ENCODE results near the gene ZNF331.
A peak's percentile ranks its signal among the peaks of the same experiment; 100 is the strongest.
"Not testable (repeated sequence)": the region's sequence is repeated elsewhere in the genome, so short reads cannot be mapped to it uniquely, and the experiment has no call there.

ZNF331 gene

GRCh38 chr19:53537521-53538377 lies at the start of gene ZNF331:
ZNF331 (plus strand) TSS chr19:53538145; CDS start chr19:53569377, 31,232 bp downstream.
- H3K36me3 Mint-ChIP-seq (ENCODE audit: low read depth) = peaks cover 23% of the 10 kb centered on the region
- peaks cover 13% of the 10 kb centered on the region for H3K4me1 Mint-ChIP-seq
- H3K4me3 Mint-ChIP-seq = peak within 1 kb of the TSS; percentile 92
- H3K27ac Mint-ChIP-seq = peak within 1 kb of the TSS; percentile 94
- peak; percentile 8 for TF ChIP-seq CTCF (IDR thresholded peaks at IDR 0.05)
- peak; percentile 75 for DNase-seq
- no peaks in the 10 kb centered on the region for H3K9me3 Mint-ChIP-seq
- peaks cover 8% of the 10 kb centered on the region for H3K27me3 Mint-ChIP-seq (ENCODE audit: low read depth, poor library complexity)

GRCh38 chr19:53492153-53492552 lies 45.8 kb upstream of the ZNF331 start:
- H3K4me1 Mint-ChIP-seq = peaks cover 5% of the 10 kb centered on the region
- H3K27ac Mint-ChIP-seq = no peak overlapping the region
- peaks cover 93% of the 10 kb centered on the region for H3K9me3 Mint-ChIP-seq
- no peak for TF ChIP-seq CTCF (IDR thresholded peaks at IDR 0.05)
- no peak overlapping the region for H3K4me3 Mint-ChIP-seq
- peaks cover 97% of the 10 kb centered on the region for H3K36me3 Mint-ChIP-seq (ENCODE audit: low read depth)
- DNase-seq = no peak
- no peaks in the 10 kb centered on the region for H3K27me3 Mint-ChIP-seq (ENCODE audit: low read depth, poor library complexity)

GRCh38 chr19:53497311-53498023 lies 40.5 kb upstream of the ZNF331 start:
- Mint-ChIP-seq H3K9me3 (peaks cover 51% of the 10 kb centered on the region), H3K36me3 (ENCODE audit: low read depth) (peaks cover 46% of the 10 kb centered on the region), H3K4me1 (peaks cover 25% of the 10 kb centered on the region), H3K27ac (peak overlapping the region; percentile 98)
- not testable (repeated sequence) for DNase-seq; H3K27me3 Mint-ChIP-seq (ENCODE audit: low read depth, poor library complexity); H3K4me3 Mint-ChIP-seq

- H3K27me3 Mint-ChIP-seq (ENCODE audit: low read depth, poor library complexity); DNase-seq; H3K4me3 Mint-ChIP-seq: not testable (repeated sequence)
- Mint-ChIP-seq H3K36me3 (ENCODE audit: low read depth) (peaks cover 40% of the 10 kb centered on the region), H3K4me1 (peaks cover 25% of the 10 kb centered on the region), H3K9me3 (peaks cover 45% of the 10 kb centered on the region), H3K27ac (peak overlapping the region; percentile 97)
These were observed 39.9 kb upstream of the ZNF331 start for GRCh38 chr19:53498024-53498395.

DNA sequence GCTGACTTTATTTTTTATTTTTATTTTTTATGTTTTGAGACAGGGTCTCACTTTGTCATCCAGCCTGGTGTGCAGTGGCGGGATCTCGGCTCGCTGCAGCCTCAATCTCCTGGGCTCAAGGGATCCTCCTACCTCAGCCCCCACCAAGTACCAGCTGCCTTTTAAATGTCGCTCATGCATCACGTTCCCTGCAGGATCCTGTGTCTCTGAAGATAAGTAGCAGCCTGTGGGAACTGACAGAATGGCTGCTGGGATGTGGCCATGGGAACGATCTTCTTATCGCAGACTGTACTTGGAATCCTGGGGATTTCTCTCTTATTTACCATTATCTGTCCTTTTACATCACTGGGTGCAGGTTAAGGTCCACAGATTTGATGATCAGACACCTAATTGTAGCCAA lies 34.8 kb upstream of the ZNF331 start:
- not testable (repeated sequence) for H3K27me3 Mint-ChIP-seq (ENCODE audit: low read depth, poor library complexity); DNase-seq; H3K27ac Mint-ChIP-seq; H3K9me3 Mint-ChIP-seq; H3K36me3 Mint-ChIP-seq (ENCODE audit: low read depth)
- Mint-ChIP-seq H3K4me3 (peak overlapping the region; percentile 18), H3K4me1 (peaks cover 48% of the 10 kb centered on the region)

DNA sequence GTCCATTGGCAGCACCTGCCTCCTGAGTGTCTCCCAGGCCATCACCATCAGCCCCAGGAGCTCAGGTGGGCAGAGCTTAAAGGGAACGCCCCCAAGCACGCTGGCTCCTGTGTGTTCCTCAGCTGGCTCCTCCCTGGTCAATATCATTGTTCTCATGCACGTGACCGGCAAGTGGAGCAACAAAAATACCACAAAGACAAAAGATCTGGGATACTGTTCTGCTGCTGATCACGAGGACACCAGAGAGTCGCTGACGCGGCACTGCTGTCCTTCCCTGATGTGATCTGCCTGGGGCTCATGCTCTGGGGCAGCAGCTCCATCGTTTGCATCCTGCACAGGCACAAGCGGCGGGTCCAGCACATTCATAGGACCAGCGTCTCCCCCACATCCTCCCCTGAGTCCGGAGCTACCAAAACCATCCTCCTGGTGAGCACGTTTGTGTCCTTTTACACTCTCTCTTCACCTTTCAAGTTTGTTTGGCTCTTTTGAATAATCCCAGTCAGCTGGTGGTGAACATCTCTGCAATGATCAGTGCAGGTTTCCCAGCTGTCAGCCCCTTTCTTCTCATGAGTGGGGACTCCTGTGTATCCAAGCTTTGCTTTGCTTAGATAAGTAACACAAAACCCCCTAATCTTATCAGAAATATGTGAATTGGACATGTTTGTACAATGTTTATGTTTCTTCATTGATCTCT lies 34.1 kb upstream of the ZNF331 start:
- H3K9me3 Mint-ChIP-seq; H3K27me3 Mint-ChIP-seq (ENCODE audit: low read depth, poor library complexity); DNase-seq; H3K27ac Mint-ChIP-seq; H3K36me3 Mint-ChIP-seq (ENCODE audit: low read depth): not testable (repeated sequence)
- H3K4me3 Mint-ChIP-seq = peak overlapping the region; percentile 48
- TF ChIP-seq CTCF (IDR thresholded peaks at IDR 0.05) = peak; percentile 9
- peaks cover 50% of the 10 kb centered on the region for H3K4me1 Mint-ChIP-seq

GRCh38 chr19:53504365-53504703 lies 33.6 kb upstream of the ZNF331 start:
- H3K27me3 Mint-ChIP-seq (ENCODE audit: low read depth, poor library complexity); H3K9me3 Mint-ChIP-seq; H3K36me3 Mint-ChIP-seq (ENCODE audit: low read depth): not testable (repeated sequence)
- H3K4me1 Mint-ChIP-seq = peaks cover 52% of the 10 kb centered on the region
- H3K4me3 Mint-ChIP-seq = peak overlapping the region; percentile 71
- peak overlapping the region; percentile 88 for H3K27ac Mint-ChIP-seq
- peak; percentile 18 for DNase-seq
- TF ChIP-seq CTCF (IDR thresholded peaks at IDR 0.05) = peak; percentile 8
